ENCODE results near the gene IL19.
"Not testable (repeated sequence)": the region's sequence is repeated elsewhere in the genome, so short reads cannot be mapped to it uniquely, and the experiment has no call there.

The IL19 gene

DNA sequence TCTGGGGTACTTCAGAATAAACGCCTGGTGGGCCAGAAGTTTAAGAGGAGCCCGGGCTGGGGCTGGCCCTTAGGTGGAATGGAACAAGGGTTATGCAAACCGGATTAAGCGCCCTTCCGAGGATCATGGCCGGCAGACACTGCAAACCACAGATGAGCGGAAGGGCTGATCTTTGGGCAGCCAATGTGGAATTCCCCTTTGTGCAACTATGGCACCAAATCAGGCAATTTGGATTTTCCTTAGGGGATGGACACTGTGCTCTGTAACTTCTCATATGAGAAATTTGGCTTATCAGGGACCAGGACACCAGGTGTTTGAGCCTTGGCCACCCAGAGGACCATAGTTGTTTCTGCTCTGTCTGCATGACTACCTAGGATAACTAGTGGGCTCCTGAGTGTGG lies 7.5 kb downstream of the IL19 start:
- DNase-seq = no peak

DNA sequence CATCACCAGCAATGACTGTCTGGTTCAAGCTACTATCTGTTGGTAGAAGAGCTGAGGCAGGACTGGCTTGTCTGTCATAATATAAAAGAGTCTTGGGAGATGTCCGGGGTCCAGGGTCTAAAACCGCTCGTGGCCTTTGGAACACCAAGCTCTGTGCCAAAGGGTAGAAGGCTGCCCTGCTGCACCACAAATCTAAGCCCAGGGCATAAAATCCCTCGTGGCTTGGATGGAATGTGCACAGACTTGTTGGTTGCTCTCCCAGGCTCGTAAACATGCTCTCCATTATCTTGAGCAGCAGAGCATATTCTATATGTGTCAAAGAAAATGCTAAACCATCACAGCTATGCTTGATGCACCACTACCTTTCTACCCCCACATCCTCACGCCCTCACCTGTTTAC lies 8.3 kb downstream of the IL19 start:
- not testable (repeated sequence) for DNase-seq

DNA sequence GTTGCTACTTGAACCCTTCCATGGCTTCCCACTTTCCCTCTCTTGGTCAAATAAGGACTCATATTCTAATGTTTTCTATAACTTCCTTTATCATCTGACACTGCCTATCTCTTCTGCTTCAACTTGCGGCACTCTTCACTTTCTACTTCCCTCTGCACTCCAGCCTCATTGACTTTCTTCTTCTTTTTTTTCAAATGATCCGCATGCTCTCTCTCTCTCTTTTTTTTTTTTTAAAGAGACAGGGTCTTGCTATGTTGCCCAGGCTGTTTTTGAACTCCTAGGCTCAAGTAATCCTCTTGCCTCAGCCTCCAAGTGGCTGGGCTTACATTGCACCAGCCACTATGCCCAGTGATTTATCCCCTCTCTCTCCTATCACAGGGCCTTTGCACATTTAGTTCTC lies 9.1 kb downstream of the IL19 start:
- no peak for DNase-seq

DNA sequence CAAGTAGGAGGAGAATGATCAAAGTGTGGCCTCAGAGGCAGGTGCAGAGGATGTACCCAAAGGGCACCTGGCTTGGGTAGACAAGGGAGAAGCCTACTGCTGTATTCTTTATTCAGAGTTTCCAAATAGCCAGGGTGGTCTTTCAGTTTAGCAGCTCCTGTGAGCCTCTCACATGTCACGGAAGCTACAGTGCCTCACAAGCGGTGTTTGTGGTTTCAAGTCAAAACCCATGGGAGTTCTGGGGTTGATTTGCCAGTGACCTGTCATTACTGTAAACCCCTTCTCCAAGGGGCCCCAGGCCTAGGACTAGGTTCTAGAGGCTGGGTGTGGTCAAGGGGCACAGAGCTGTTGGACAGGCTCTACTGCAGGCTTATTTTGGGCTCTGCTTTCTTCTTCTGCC lies 11.9 kb downstream of the IL19 start:
- DNase-seq = no peak

DNA sequence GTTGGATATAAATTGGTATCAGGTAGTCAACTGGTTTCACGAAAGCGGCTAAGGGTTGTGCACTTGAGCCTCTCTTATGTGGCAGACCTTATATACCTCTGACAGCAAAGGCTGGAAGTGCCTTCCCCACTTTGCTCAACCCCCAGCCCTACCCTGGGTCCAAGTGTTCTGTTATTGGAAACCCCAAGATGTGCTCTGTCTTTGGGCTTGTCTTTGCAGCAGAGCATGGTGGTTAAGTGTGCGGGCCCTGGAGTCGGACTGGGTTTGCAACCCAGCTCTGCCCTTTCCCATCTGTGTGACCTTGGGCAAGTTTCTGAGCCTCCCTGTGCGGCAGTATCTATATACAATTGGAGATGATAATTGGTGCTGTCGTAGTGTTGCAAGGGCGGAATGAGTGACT lies 12.9 kb downstream of the IL19 start:
- no peak for DNase-seq

DNA sequence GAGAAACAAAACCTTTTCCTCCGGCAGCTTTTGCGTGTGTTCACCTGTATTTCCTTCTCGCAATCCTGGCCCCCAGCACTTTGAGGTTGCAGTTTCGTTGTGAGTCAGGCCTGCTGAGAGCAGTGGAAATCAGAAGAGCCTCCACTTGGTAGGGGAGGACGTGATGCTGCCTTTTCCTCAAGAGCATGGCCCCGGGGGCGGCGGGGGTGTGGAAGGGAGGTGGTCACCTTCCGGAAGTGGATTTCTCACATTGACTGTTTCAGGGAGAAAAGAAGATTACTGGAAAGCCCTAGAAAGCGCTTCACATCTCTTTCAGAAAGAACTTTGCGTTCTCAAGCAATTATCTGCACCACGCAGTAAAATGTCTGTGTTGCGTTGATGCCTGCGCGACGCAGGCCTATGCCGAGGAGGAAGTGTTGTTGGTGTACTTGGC lies 13.9 kb downstream of the IL19 start:
- no peak for DNase-seq

DNA sequence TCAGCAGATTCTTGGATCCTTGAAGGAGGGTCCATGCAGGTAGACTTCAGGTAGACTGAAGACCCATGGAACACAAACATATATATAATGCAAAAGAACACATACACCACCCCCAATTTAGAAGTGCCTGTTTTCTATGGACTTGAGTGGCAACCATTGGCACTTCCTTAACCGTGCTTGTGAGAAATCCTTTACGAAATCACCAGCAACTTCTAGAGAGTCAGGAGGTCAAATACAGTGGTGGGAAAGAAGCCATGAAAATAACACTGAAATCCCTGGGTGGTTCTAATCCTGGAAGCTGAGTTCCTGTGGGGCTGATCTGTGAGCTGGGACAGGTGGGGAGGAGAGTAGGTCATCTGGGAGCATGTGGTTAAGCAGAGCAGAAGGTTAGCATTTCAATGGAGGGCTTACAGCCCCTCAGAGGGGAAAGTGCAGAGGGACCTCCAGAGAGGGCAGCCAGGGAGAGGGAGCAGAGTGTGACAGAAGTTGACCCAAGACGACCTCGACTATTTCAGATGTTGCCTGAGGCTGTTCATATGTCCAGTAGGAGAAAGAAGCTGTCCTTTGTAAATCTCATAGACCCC lies 14.7 kb downstream of the IL19 start:
- DNase-seq = no peak

DNA sequence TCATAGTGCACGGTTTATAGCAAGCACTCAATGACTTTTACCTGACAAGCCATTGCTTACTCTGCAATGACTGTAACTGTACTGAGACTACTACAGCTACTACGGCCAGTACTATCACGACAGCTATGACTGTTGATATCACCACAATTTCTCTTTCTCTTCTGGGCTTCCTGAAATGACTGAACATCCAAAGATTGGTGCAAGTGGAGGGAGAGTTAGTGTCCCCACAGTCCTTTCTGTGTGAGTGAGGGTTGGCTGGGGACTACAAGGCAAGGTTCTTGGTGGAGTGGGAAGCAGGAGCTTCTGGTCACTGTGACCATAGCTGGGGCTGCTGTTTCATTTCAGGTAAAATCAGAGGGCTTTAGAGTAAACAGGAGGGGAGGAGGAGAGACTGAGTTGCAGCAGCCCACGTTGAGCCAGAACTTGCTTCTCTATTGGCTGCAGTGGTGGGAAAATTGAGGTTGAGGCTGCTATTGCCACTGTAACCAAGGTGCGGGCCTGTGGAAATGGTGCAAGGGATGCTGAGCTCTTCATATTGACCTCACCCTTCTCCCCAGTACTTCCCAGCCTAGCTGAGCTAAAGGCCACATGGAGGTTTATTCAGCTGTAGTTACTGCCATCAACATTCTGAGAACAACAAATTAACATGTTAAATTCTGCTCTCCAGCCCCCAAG lies 15.8 kb downstream of the IL19 start:
- DNase-seq = no peak

DNA sequence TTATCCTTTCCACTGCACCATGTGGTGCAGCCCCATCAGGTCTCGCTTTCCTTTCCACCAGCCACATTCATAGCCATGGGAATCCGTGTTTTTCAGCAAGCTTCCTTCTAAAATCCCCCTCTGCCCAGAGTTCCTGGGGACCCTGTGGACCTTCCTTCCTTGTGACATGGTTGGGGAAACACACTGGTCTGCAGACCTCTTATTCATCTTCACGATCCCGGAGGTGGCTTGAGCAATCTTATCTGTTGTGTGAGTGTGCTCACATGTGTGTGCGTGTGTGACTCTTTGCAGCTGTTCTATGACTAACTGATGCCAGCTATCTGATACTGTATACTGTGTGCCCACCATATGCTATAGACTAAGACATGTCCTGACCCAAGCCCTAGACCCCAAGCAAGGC lies 17.3 kb downstream of the IL19 start:
- no peak for DNase-seq

DNA sequence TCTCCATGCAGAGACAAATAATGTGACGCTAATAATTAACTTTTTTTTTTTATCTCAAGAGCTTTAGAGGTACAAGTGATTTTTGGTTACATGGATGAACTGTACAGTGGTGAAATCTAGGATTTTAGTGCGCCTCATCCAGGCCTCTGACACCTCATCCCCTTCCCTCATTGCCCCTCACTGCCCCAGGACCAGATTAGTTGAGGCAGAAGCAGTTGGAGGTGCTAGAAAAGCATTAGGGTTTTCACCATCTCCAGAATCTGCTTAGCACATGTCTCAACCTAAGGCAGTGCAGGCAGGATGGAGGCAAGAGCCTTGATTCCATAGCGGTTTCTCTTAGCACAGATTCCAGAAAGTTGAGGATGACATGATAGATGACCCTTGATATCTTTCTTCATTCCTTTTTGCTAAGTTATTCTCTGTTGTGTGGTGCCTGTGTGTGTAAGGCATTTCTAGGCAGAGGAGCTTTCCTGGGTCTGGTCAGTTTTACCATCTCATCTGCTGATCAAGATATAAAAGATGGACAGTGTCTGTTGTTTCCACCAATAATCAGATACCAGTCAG lies 18.0 kb downstream of the IL19 start:
- no peak for DNase-seq

DNA sequence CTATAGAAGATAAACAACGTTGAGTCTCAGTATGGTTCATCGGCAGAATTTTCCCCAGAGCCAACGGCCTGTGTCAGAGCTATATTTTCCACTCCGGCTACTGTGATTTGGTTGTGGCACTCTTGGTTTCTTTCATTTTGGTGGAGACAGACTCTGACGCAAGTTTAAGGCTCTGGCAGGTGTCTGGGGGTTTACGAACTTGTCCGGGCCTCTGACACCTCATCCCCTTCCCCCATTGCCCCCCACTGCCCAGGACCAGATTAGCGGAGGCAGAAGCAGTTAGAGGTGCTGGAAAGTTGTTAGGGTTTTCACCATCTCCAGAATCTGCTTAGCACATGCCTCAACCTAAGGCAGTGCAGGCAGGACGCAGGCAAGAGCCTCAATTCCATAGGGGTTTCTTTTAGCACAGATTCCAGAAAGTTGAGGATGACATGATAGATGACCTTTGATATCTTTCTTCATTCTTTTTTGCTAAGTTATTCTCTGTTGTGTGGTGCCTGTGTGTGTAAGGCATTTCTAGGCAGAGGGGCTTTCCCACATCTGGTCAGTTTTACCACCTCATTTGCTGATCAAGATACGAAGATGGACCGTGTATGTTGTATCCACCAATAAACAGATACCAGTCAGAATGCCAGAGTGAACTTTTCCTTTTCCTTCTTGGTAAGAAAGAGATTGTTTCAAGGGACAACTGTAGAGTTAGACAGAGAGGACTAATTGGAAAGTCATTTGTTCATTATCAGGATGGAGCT lies 20.1 kb downstream of the IL19 start:
- DNase-seq = no peak

DNA sequence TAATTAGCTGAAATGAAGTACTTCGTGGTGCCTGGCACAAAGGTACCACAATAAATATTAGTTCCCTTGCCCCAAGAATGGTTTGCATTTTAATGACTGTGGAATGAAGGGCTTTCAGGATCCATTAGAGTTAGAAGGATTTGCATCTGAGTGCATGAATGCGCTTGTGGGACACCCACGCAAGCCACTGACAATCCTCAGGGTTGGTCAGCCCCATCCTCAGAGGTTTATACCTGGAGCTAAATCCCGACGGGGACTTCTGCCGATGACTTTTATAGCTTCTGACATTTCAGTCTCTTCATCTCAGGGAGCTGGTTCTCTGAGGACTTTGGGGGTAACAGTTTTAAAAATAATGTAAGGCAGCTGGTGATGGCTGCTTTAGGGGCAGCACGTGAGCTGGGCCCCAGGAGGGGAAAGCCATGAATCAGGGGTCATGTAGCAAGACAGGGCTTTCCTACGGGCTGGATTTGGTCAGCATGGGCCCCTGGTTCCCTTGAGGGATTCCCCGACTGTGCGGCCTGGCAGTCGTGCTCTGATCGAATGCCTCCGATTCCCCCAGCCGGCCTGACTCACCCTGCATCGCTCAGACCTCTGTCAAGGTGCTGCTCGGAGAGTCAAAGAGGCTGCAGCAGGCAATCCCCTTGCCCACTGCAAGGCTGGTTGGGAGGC lies 22.5 kb downstream of the IL19 start:
- DNase-seq = no peak

DNA sequence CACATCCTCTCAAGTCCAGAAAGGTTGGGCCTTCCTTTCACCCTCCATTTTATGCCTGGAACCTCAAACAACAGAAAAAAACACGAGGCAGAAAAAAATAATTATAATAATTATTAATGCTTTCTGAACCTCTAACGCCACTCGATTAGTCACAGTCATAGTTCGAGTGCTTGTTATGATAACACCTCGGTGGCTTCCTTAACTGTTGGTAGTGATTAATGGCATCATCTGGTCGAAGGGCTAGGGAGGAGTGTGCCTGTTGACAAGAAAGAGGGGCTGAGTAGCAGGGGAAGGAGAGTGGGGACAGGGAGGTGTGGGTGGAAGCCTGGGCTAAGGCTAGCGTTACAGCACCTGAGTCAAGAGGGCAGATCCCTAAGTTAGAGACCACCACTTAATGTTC lies 23.0 kb downstream of the IL19 start:
- DNase-seq = no peak

DNA sequence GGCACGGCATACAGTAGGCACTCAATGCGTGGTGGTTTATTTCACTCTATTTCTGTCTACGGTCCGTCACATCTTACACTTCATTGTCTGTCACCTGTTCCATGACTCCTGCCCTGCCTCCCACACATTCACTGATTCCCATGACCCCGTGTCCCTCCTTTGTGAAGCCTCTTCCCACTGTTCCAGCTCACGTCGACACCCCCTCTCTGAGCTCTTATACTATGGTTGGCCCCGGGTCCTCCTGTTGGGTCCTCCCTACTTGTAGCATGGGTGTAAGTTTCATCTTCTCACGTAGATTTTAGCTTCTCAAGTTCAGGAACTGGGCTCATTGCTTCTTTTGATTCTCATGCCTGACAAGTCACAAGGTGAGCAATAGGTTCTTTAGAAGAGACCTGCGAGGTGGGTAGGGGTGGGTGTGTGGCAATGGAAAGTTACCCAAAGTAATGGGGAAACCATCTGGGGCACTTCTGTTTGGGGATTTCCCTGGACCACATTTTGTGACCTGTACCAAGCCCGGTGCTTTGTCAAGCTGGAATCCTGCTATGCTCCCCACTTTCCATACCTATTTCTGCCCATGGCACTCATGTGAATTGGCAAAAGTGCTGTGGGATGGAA lies 23.8 kb downstream of the IL19 start:
- no peak for DNase-seq

DNA sequence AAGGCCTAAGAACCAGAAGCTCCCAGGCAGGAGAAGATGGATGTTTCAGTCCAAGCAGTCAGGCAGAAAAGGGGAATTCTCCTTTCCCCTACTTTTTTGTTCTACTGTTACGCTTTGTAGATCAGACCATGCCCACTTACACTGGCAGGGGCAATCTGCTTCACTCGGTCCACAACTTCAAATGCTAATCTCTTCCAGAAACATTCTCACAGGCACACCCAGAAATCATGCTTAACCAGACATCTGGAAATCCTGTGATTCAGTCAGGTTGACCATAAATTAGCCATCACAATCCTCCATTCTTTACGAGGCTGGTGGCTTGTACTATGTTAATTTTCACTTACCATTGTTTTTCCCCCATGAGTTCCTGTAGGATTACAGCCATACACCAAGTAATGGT lies 25.5 kb downstream of the IL19 start:
- DNase-seq = no peak

DNA sequence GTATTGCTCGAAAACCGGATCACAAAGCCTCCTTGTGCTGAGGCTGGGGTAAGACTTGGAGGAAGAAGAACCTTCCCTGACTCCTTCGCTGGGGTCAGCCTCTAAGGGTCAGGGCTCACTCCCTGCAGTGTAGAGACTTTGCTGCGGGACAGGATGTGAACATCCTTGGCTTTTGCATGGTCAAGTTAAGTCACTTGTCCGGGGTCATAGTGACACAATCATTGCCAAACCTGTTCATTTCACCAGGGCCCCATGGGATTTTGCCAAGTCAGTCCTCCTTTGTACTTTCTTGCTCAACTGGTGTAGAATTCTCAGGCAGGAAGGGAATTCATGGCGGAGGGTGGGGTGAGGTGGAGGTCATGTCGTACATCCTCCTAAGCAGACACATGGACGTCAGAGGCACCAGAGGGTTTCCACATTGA lies 26.4 kb downstream of the IL19 start:
- no peak for DNase-seq

DNA sequence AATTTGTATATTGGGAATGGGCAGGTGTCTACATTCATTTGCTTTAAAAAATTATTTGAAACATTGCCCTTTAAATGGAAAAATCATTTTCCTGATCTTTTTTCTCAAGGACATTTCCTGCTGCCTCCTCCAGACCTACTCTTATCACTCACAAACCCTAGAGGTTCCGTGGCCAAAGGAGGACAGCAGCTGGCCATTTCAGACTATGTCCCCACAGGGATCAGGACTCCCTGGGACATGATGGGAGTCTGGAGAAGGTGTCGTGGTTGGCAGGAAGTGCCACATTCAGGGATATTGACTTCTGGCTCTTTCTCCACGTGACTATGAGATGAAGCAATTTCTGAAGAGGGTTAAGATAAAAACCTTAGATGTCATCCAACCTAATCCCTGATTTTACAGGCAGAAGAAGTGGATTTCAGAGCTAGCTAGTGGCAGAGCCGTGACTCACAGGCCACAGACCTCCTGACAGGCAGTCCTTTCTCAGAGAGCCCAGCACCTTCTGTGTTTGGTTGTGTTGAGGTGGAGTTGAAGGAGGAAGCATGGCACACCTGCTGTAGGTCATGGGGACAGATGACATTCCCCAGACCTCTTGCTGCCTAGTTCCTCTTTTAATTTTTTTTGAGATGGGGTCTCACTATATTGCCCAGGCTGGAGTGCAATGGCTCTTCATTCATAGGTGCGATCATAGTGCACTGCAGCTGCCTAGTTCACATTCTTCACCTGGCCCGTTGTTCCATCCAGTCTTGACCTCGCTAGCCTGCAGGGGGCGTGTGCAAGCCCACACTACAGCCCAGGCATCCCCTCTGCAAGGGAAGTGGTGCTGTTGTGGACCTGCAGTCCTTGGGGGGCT lies 27.2 kb downstream of the IL19 start:
- DNase-seq = no peak

DNA sequence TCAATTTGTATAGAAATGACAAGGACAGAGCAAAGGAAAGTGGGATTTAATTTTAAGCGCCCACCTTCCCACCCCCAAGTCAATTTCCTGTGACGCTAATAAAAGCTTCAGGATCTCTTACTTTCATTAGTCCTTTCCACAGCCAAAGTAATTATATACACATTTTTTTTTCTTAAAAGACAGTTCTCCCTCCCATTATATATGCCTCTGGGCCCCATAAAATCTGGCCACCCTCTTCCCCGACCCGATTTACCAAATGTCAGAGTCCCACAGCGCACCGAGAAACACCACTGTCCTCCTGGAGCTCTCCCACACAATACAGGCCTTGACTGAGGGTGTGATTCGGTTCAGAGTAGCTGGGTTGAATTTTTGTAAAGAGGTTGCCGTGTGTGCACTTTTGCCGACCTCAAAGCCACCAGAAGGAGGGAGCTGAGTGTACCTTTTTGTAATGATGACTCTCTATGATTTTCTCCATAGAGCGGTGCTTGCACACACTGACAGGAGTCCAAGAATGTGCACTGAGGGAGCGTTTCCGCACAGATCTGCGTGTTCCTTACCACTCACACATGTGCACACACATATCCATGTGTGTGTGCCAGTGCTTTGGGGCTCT lies 27.9 kb downstream of the IL19 start:
- DNase-seq = no peak

DNA sequence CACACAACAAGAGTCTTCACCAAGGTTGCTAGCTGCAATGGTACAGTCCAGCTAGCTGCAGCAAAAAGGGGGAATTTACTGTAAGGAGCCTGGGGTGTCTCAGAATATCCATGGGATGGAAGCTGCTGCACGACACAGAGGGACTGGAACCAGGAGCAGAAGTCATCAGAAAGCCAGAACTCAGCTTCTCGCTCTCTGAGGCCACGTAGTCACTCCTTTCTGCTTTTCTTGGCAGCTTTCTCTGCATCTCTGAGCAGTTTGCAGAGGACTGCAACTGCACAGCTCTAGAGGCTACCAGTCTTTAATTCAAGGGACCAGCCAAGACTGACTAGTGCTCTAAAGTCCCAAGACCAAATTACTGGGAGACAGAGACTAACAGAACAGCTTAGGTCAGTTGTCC lies 28.7 kb downstream of the IL19 start:
- no peak for DNase-seq

DNA sequence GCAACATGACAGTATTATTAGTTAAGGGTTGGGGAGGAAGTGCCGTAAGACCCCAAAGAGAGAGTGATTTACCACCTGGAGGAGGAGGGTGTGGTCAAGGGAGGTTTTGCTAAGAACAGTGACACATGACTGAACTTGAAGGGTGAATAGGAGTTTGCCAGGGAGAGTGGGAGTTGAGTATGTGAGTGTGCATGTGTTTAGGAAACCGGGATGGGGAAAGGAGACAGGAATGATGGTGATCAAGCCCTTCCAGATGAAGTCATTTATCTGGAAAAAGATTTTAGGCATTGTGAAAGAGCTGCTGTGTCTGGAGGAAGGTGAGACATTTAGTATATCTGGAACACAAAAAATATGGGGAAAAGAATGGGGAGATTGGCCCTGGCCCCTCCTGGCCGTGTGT lies 29.8 kb downstream of the IL19 start:
- DNase-seq = no peak

DNA sequence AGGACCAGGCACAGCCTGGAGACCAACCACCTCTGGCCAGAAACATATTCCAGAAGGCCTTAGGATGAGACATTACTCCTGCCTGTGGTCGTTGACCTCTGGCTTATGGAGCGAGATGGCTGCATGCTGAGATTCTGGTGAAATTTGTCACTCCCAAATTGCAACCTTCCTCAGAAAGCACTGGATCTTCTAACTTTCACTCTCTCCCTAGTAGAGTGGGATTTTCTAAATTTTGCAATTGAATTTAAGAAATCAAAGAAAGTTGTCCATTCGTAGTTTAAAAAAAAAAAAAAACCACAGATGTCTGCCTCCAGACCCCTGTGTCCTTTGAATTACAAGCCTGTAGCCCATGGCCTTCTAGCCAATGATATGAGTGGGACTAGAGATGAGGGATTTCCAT lies 30.3 kb downstream of the IL19 start:
- no peak for DNase-seq

DNA sequence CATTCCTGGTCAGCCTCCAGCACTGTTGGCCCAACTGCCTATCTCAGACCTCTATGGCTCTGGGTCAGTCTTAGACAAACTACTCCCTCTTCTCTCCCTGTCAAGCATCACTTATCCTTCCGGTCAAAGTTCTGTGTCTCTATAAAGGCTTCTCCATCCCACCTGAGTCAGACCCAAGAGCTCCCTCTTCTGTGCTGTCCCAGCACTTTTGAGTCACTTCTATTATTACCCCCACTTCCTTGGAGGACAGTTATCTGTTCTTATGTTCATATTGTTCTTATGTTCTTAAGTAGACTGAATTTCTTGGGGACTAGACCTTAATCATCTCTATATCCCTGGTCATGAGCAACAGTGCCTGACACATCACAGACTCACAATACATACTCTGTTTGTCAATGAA lies 30.9 kb downstream of the IL19 start:
- no peak for DNase-seq

Measured in KG1 (cell line).